ENCODE measurements around the gene MUC12.

The MUC12 gene

GRCh38 chr7:100949933-100950443 lies 19.4 kb upstream of the MUC12 start:
- H3K27me3 ChIP-seq (ENCODE audit: insufficient read depth, insufficient read length): no peaks in the 10 kb centered on the region
- no peak for DNase-seq (ENCODE audit: low read depth, low spot score)
- TF ChIP-seq SUZ12 (IDR thresholded peaks at IDR 0.05; ENCODE audit: extremely low read depth, insufficient read depth, insufficient read length): no peak
- TF ChIP-seq ZNF274 (IDR thresholded peaks at IDR 0.05; ENCODE audit: low read depth, low read length): no peak
- no peak for TF ChIP-seq YY1 (IDR thresholded peaks at IDR 0.05; ENCODE audit: insufficient read depth, insufficient read length)
- no peaks in the 10 kb centered on the region for H3K9me3 ChIP-seq (ENCODE audit: insufficient read depth, low read length)
- H3K36me3 ChIP-seq (ENCODE audit: insufficient read depth, insufficient read length, low read length): no peaks in the 10 kb centered on the region
- H3K4me3 ChIP-seq (ENCODE audit: insufficient read length, low read depth): peak overlapping the region; percentile 6
- no peak overlapping the region for H3K9ac ChIP-seq (ENCODE audit: insufficient read length, low read depth)
- peaks cover 18% of the 10 kb centered on the region for H3K4me1 ChIP-seq (ENCODE audit: insufficient read depth, insufficient read length)

GRCh38 chr7:100951172-100951571 lies 18.2 kb upstream of the MUC12 start:
- Histone ChIP-seq H3K4me3 (ENCODE audit: insufficient read length, low read depth) (no peak overlapping the region), H3K4me1 (ENCODE audit: insufficient read depth, insufficient read length) (peaks cover 18% of the 10 kb centered on the region), H3K27me3 (ENCODE audit: insufficient read depth, insufficient read length) (no peaks in the 10 kb centered on the region), H3K36me3 (ENCODE audit: insufficient read depth, insufficient read length, low read length) (no peaks in the 10 kb centered on the region), H3K9ac (ENCODE audit: insufficient read length, low read depth) (no peak overlapping the region), H3K9me3 (ENCODE audit: insufficient read depth, low read length) (no peaks in the 10 kb centered on the region)
- DNase-seq (ENCODE audit: low read depth, low spot score): peak; percentile 97
- no peak for TF ChIP-seq SUZ12 (IDR thresholded peaks at IDR 0.05; ENCODE audit: extremely low read depth, insufficient read depth, insufficient read length)
- no peak for TF ChIP-seq YY1 (IDR thresholded peaks at IDR 0.05; ENCODE audit: insufficient read depth, insufficient read length)
- no peak for TF ChIP-seq ZNF274 (IDR thresholded peaks at IDR 0.05; ENCODE audit: low read depth, low read length)

- TF ChIP-seq SUZ12 (IDR thresholded peaks at IDR 0.05; ENCODE audit: extremely low read depth, insufficient read depth, insufficient read length) (no peak), YY1 (IDR thresholded peaks at IDR 0.05; ENCODE audit: insufficient read depth, insufficient read length) (no peak), ZNF274 (IDR thresholded peaks at IDR 0.05; ENCODE audit: low read depth, low read length) (no peak)
- H3K27me3 ChIP-seq (ENCODE audit: insufficient read depth, insufficient read length): no peaks in the 10 kb centered on the region
Observed at GRCh38 chr7:100951888-100952560, 17.3 kb upstream of the MUC12 start.

GRCh38 chr7:100952641-100953040 lies 16.7 kb upstream of the MUC12 start:
- H3K4me1 ChIP-seq (ENCODE audit: insufficient read depth, insufficient read length): peaks cover 18% of the 10 kb centered on the region
- H3K4me3 ChIP-seq (ENCODE audit: insufficient read length, low read depth): no peak overlapping the region
- H3K36me3 ChIP-seq (ENCODE audit: insufficient read depth, insufficient read length, low read length): no peaks in the 10 kb centered on the region
- no peak overlapping the region for H3K9ac ChIP-seq (ENCODE audit: insufficient read length, low read depth)
- no peaks in the 10 kb centered on the region for H3K27me3 ChIP-seq (ENCODE audit: insufficient read depth, insufficient read length)
- H3K9me3 ChIP-seq (ENCODE audit: insufficient read depth, low read length): no peaks in the 10 kb centered on the region
- no peak for DNase-seq (ENCODE audit: low read depth, low spot score)
- no peak for TF ChIP-seq ZNF274 (IDR thresholded peaks at IDR 0.05; ENCODE audit: low read depth, low read length)
- no peak for TF ChIP-seq SUZ12 (IDR thresholded peaks at IDR 0.05; ENCODE audit: extremely low read depth, insufficient read depth, insufficient read length)
- no peak for TF ChIP-seq YY1 (IDR thresholded peaks at IDR 0.05; ENCODE audit: insufficient read depth, insufficient read length)

More at GRCh38 chr7:100951888-100952560, 17.3 kb upstream of the MUC12 start:
- Histone ChIP-seq H3K36me3 (ENCODE audit: insufficient read depth, insufficient read length, low read length) (no peaks in the 10 kb centered on the region), H3K4me3 (ENCODE audit: insufficient read length, low read depth) (no peak overlapping the region), H3K4me1 (ENCODE audit: insufficient read depth, insufficient read length) (peaks cover 18% of the 10 kb centered on the region), H3K9ac (ENCODE audit: insufficient read length, low read depth) (no peak overlapping the region), H3K9me3 (ENCODE audit: insufficient read depth, low read length) (no peaks in the 10 kb centered on the region)
- DNase-seq (ENCODE audit: low read depth, low spot score): no peak

GRCh38 chr7:100957832-100958421 lies 11.4 kb upstream of the MUC12 start:
- H3K27me3 ChIP-seq (ENCODE audit: insufficient read depth, insufficient read length): peaks cover 4% of the 10 kb centered on the region
- H3K36me3 ChIP-seq (ENCODE audit: insufficient read depth, insufficient read length, low read length): no peaks in the 10 kb centered on the region
- TF ChIP-seq ZNF274 (IDR thresholded peaks at IDR 0.05; ENCODE audit: low read depth, low read length) (no peak), SUZ12 (IDR thresholded peaks at IDR 0.05; ENCODE audit: extremely low read depth, insufficient read depth, insufficient read length) (no peak), YY1 (IDR thresholded peaks at IDR 0.05; ENCODE audit: insufficient read depth, insufficient read length) (no peak)
- no peaks in the 10 kb centered on the region for H3K4me1 ChIP-seq (ENCODE audit: insufficient read depth, insufficient read length)
- no peak overlapping the region for H3K9ac ChIP-seq (ENCODE audit: insufficient read length, low read depth)
- DNase-seq (ENCODE audit: low read depth, low spot score): no peak
- H3K9me3 ChIP-seq (ENCODE audit: insufficient read depth, low read length): peaks cover 5% of the 10 kb centered on the region; the same call in 1 of the 2 replicates
- no peak overlapping the region for H3K4me3 ChIP-seq (ENCODE audit: insufficient read length, low read depth)

GRCh38 chr7:100959894-100960293 lies 9.5 kb upstream of the MUC12 start:
- TF ChIP-seq YY1 (IDR thresholded peaks at IDR 0.05; ENCODE audit: insufficient read depth, insufficient read length): no peak
- TF ChIP-seq SUZ12 (IDR thresholded peaks at IDR 0.05; ENCODE audit: extremely low read depth, insufficient read depth, insufficient read length): no peak
- TF ChIP-seq ZNF274 (IDR thresholded peaks at IDR 0.05; ENCODE audit: low read depth, low read length): no peak
- H3K9ac ChIP-seq (ENCODE audit: insufficient read length, low read depth): no peak overlapping the region
- H3K4me1 ChIP-seq (ENCODE audit: insufficient read depth, insufficient read length): peaks cover 6% of the 10 kb centered on the region
- H3K36me3 ChIP-seq (ENCODE audit: insufficient read depth, insufficient read length, low read length): no peaks in the 10 kb centered on the region
- peaks cover 5% of the 10 kb centered on the region; the same call in 1 of the 2 replicates for H3K9me3 ChIP-seq (ENCODE audit: insufficient read depth, low read length)
- H3K27me3 ChIP-seq (ENCODE audit: insufficient read depth, insufficient read length): peaks cover 15% of the 10 kb centered on the region
- DNase-seq (ENCODE audit: low read depth, low spot score): no peak
- H3K4me3 ChIP-seq (ENCODE audit: insufficient read length, low read depth): no peak overlapping the region

GRCh38 chr7:100962537-100962936 lies 6.8 kb upstream of the MUC12 start:
- Histone ChIP-seq H3K9ac (ENCODE audit: insufficient read length, low read depth) (no peak overlapping the region), H3K9me3 (ENCODE audit: insufficient read depth, low read length) (peaks cover 5% of the 10 kb centered on the region; the same call in 1 of the 2 replicates), H3K4me3 (ENCODE audit: insufficient read length, low read depth) (no peak overlapping the region), H3K27me3 (ENCODE audit: insufficient read depth, insufficient read length) (peaks cover 31% of the 10 kb centered on the region), H3K36me3 (ENCODE audit: insufficient read depth, insufficient read length, low read length) (no peaks in the 10 kb centered on the region), H3K4me1 (ENCODE audit: insufficient read depth, insufficient read length) (peaks cover 21% of the 10 kb centered on the region)
- no peak for DNase-seq (ENCODE audit: low read depth, low spot score)
- no peak for TF ChIP-seq ZNF274 (IDR thresholded peaks at IDR 0.05; ENCODE audit: low read depth, low read length)
- TF ChIP-seq YY1 (IDR thresholded peaks at IDR 0.05; ENCODE audit: insufficient read depth, insufficient read length): no peak
- no peak for TF ChIP-seq SUZ12 (IDR thresholded peaks at IDR 0.05; ENCODE audit: extremely low read depth, insufficient read depth, insufficient read length)
